ENCODE data around the gene DAPK2. TPM values are rescaled to one million over a fixed set of nuclear protein-coding genes. Genes with fewer than 3 reads are reported as not detected.
"Not testable (repeated sequence)": the region's sequence is repeated elsewhere in the genome, so short reads cannot be mapped to it uniquely, and the experiment has no call there.

DAPK2 gene
- total RNA-seq, 4 donors from 2014 or later, result 47.4 to 105 (median 78.7) TPM

DNA sequence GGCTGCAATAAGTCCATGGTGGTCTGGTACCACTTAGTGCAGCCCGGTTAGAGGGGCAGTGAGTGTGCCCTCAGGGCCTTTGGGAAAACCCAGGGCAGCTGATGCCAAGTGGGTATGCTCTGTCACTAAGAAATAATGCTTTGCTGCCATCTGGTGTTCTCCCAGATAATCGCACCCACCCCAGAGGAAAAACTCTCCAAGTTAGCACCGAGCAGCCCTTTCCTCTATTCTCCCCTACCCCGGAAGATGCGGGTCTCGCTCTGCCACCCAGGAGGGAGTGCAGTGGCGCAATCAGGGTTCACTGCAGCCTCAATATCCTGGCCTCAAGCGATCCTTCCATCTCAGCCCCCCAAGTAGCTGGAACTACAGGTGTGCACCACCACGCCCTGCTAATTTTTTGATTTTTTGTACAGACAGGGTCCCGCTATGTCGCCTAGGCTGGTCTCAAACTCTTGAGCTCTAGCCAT is 21.3 kb upstream of the DAPK2 start:
- 24 to 27% methylated on average over 11 of the region's 11 CpGs for WGBS, 2 donors
- Histone ChIP-seq H3K27me3 (no peaks in the 10 kb centered on the region), H3K4me1 (peaks cover 0 to 23% of the 10 kb centered on the region in 2 donors), H3K36me3 (peaks cover 0 to 2% of the 10 kb centered on the region in 2 donors), H3K4me3 (replicated peaks in 1 of 3) (no peak overlapping the region), H3K9me3 (no peaks in the 10 kb centered on the region), H3K27ac (no peak overlapping the region)
- TF ChIP-seq CTCF (IDR thresholded peaks at IDR 0.05) (peak; percentile 56 to 89 (median 81)), POLR2A (IDR thresholded peaks at IDR 0.05) (no peak)
- intact Hi-C loops (cut with DNase I), result loop anchor here (10.0 kb wide), 2 partner anchors 463 to 603 kb away; no protein-coding TSS in a partner anchor
- DNase-seq, result peak; percentile 66

GRCh38 chr15:64066451-64066850 is 20.2 kb upstream of the DAPK2 start:
- no peaks in the 10 kb centered on the region for H3K36me3 ChIP-seq
- DNase-seq, result no peak
- intact Hi-C loops (cut with DNase I), result loop anchor here (10.0 kb wide), 2 partner anchors 462 to 602 kb away; no protein-coding TSS in a partner anchor
- no peak overlapping the region for H3K27ac ChIP-seq
- TF ChIP-seq POLR2A (IDR thresholded peaks at IDR 0.05) (no peak), CTCF (IDR thresholded peaks at IDR 0.05) (no peak)
- WGBS, 2 donors, result 85 to 91% methylated on average over 1 of the region's 1 CpG
- H3K4me3 ChIP-seq (replicated peaks in 1 of 3), result no peak overlapping the region
- peaks cover 0 to 16% of the 10 kb centered on the region in 2 donors for H3K4me1 ChIP-seq
- no peaks in the 10 kb centered on the region for H3K27me3 ChIP-seq
- no peaks in the 10 kb centered on the region for H3K9me3 ChIP-seq

DNA sequence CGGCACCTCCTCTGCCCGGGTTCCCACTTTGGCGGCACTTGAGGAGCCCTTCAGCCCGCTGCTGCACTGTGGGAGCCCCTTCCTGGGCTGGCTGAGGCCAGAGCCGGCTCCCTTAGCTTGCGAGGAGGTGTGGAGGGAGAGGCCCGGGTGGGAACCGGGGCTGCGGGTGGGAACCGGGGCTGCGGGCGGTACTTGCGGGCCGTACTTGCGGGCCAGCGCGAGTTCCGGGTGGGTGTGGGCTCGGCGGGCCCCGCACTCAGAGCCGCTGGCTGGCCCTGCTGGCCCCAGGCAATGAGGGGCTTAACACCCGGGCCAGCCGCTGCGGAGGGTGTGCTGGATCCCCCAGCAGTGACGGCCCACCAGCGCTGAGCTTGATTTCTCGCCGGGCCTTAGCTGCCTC is 14.4 kb upstream of the DAPK2 start:
- WGBS, 2 donors, result 88 to 97% methylated on average over 22 of the region's 29 CpGs
- no peaks in the 10 kb centered on the region for H3K27me3 ChIP-seq
- no peak overlapping the region for H3K27ac ChIP-seq
- no peaks in the 10 kb centered on the region for H3K36me3 ChIP-seq
- no peaks in the 10 kb centered on the region for H3K9me3 ChIP-seq
- H3K4me1 ChIP-seq, result no peaks in the 10 kb centered on the region
- intact Hi-C loops (cut with DNase I), result loop anchor here (5.0 to 10.0 kb wide), 3 partner anchors 303 to 596 kb away; no protein-coding TSS in a partner anchor
- DNase-seq, result no peak
- no peak overlapping the region for H3K4me3 ChIP-seq (replicated peaks in 1 of 3)
- TF ChIP-seq CTCF (IDR thresholded peaks at IDR 0.05) (no peak), POLR2A (IDR thresholded peaks at IDR 0.05) (no peak)

DNA sequence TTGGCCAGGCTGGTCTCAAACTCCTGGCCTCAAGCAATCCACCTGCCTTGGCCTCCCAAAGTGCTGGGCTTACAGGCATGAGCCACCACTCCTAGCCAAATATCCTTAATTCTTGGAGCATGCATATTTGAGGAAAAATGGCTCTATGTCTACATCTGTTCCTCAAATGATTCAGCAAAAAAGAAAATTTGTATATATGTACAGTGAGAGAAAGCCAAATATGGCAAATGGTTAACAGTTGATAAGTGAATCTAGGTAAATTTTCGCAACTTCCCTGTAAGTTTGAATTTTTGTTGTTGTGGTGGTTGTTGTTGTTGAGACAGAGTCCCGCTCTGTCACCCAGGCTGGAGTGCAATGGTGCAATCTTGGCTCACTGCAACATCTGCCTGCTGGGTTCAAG is 12.8 kb upstream of the DAPK2 start:
- DNase-seq; H3K36me3 ChIP-seq; intact Hi-C loops (cut with DNase I); H3K27ac ChIP-seq; H3K4me1 ChIP-seq; H3K9me3 ChIP-seq; H3K27me3 ChIP-seq; H3K4me3 ChIP-seq (replicated peaks in 1 of 3): not testable (repeated sequence)
- 96 to 100% methylated on average over 2 of the region's 2 CpGs for WGBS, 2 donors

DNA sequence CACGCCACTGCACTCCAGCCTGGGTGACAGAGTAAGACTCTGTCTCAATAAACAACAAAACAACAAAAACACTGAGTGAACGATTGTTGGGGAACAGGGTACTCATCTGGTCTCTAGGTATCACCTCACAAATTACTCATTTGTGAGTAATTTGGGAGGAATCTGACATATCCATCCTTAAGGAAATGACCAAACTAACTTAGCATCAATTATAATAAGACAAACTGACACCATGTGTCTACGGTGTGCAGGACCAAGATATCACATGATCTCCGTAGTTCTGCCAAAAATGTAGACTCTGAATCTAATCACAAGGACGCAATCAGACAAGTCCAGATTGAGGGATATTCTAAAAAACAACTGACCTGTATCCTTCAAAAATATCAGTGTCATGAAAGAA is 12.0 kb upstream of the DAPK2 start:
- no peaks in the 10 kb centered on the region for H3K4me1 ChIP-seq
- H3K27ac ChIP-seq, result no peak overlapping the region
- H3K27me3 ChIP-seq, result no peaks in the 10 kb centered on the region
- 88% methylated on average over 5 of the region's 5 CpGs for WGBS, 2 donors
- TF ChIP-seq POLR2A (IDR thresholded peaks at IDR 0.05) (no peak), CTCF (IDR thresholded peaks at IDR 0.05) (no peak)
- intact Hi-C loops (cut with DNase I), result no loop called here
- no peak for DNase-seq
- H3K36me3 ChIP-seq, result no peaks in the 10 kb centered on the region
- H3K4me3 ChIP-seq (replicated peaks in 1 of 3), result no peak overlapping the region
- no peaks in the 10 kb centered on the region for H3K9me3 ChIP-seq

DNA sequence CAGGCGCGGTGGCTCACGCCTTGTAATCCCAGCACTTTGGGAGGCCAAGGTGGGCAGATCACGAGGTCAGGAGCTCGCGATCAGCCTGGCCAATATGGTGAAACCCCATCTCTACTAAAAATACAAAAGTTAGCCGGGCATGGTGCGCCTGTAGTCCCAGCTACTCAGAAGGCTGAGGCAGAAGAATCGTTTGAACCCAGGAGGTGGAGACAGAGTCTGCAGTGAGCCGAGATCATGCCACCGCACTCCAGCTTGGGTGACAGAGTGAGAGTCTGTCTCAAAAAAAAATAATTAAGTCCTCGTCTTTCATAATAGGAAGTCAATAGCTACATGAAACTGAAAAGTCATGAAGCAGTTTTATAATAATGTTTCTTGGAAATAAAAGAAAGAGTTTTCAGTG is 7.4 kb upstream of the DAPK2 start:
- H3K4me1 ChIP-seq, result not testable (repeated sequence)

More for the DNA sequence above, 7.4 kb upstream of the DAPK2 start:
- not testable (repeated sequence) for H3K27me3 ChIP-seq; H3K4me3 ChIP-seq (replicated peaks in 1 of 3); DNase-seq; H3K27ac ChIP-seq; H3K36me3 ChIP-seq; H3K9me3 ChIP-seq
- WGBS, 2 donors, result 83 to 90% methylated on average over 12 of the region's 12 CpGs
- intact Hi-C loops (cut with DNase I), result loop anchor here (5.0 kb wide), 1 partner anchor 301 kb away; no protein-coding TSS in a partner anchor
